Lower leg skin (tissue), 3 donors: ENCODE results near the gene BMP6.

Source experiments
- POLR2A ChIP-seq, 2 donors: fragments of 450-650 bp; IDR thresholded peaks; one replicate each; pipeline ENCODE4 v1.6.1; 2016 to 2017; ENCODE audit warnings: antibody characterized with exemption in 2 of 2, mild to moderate bottlenecking in 1 of 2, moderate library complexity in 1 of 2
- TF ChIP-seq, protein P1 (sequence below), 3 donors: fragments of 450-650 bp; IDR thresholded peaks; one replicate each; pipeline ENCODE4 v1.5.1; 2016; ENCODE audit warnings: antibody characterized with exemption in 3 of 3, mild to moderate bottlenecking in 3 of 3, moderate library complexity in 2 of 3

DNA sequence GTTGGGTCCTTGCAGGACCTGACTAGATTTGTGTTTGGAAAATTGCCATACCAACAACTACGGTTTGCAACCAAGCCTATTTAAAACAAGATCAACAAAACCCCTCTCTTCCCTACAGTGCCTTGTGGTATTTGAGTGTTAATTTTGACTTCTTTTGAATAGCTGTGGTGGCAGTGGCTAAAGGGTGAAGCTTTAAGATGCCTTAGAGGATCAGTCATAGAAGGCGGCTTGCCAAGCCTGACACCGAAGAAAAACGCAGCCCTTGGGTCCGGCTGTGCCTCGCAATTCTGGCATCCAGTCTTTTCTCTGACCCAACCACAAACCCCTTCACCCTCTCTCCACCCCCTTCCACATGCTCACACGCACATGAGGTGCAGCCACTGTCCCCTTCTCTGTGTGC is 32.6 kb downstream of the BMP6 start:
- TF ChIP-seq, protein P1, sequence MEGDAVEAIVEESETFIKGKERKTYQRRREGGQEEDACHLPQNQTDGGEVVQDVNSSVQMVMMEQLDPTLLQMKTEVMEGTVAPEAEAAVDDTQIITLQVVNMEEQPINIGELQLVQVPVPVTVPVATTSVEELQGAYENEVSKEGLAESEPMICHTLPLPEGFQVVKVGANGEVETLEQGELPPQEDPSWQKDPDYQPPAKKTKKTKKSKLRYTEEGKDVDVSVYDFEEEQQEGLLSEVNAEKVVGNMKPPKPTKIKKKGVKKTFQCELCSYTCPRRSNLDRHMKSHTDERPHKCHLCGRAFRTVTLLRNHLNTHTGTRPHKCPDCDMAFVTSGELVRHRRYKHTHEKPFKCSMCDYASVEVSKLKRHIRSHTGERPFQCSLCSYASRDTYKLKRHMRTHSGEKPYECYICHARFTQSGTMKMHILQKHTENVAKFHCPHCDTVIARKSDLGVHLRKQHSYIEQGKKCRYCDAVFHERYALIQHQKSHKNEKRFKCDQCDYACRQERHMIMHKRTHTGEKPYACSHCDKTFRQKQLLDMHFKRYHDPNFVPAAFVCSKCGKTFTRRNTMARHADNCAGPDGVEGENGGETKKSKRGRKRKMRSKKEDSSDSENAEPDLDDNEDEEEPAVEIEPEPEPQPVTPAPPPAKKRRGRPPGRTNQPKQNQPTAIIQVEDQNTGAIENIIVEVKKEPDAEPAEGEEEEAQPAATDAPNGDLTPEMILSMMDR (IDR thresholded peaks at IDR 0.05), result no peak
- TF ChIP-seq POLR2A (IDR thresholded peaks at IDR 0.05), result no peak
